HG03442 (cell line): ENCODE measurements around the gene RAB3IP.
"Not testable (repeated sequence)": the region's sequence is repeated elsewhere in the genome, so short reads cannot be mapped to it uniquely, and the experiment has no call there.

Experiments used
- ATAC-seq: cut with Tn5 transposase; IDR thresholded peaks from one replicate; pipeline ENCODE4 v1.9.1; 2021; ENCODE audit warnings: mild to moderate bottlenecking, moderate library complexity; ENCODE audit not compliant: unreplicated experiment

RAB3IP gene

DNA sequence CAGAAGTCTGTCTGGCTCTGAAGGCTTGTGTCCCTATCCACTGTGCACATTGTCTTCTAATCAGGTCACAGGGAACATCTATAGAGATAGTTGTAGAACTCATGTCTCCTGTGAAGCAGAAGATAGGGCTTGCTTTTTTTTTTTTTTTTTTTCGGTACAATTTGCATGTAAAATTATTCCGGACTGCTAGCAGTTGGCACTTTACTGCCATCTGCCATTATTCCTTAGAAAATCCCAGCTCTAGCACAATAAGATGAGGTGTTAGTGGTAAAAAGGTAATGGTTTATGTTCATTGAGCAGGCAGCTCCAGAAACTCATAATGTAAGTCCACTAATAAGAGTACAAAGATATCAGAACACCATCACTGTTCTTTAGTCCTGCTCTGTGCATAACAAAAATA, 95.0 kb downstream of the RAB3IP start:
- ATAC-seq = no peak

DNA sequence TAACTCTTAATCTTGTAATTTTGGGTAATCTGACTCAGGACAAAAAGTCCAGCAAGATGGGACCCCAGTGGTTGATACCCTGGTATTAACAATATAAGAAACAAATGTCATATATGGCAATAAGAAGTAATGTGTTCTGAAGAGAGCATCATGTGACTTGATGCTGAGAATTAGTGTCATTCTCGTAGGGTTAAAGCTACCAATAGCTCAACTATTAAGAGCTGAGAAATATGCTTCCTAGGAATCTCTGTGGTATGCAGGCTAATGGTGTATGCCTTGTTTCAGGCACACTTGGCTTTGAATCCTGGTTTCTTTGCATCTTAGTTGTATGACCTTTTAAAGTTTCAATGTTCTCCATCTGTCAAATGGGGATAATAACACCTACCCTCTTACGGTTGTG, 95.5 kb downstream of the RAB3IP start:
- no peak for ATAC-seq

DNA sequence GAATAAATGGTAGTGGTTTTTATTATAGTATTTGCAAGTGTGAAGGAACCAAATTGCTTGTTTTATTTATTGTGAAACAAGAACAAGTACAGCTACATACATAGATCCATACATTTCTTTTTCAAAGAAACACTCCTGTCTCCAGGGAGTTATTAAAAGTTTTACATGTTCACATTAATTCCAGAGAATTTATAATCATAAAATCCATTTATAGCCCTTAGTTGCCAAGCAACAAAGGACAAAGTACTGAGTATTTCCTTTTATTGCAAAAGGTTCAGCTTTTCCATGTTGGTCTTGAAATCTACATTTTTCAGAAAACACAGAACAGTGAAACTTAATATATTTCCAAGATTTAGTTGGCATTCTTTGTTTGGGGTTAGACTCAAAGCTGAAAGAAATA, 95.9 kb downstream of the RAB3IP start:
- ATAC-seq = no peak

DNA sequence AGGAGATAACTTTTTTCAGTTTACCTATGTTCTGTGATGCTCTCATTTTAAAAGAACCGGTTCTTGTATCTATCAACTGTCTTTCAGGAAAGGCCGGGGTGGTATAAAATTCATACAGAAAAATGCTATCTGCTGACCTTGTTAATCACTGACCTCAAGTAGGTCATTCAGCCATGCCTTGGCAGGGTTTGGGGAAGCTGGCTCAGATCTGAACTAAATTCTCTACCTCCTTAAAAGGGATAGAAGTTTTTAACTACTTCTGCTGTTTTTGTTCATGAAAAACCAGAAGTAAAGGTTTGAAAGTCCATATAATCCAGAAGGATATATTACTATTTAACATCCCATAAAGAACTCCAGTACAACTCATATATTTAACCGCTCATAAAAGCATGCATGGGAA, 96.4 kb downstream of the RAB3IP start:
- ATAC-seq = no peak

DNA sequence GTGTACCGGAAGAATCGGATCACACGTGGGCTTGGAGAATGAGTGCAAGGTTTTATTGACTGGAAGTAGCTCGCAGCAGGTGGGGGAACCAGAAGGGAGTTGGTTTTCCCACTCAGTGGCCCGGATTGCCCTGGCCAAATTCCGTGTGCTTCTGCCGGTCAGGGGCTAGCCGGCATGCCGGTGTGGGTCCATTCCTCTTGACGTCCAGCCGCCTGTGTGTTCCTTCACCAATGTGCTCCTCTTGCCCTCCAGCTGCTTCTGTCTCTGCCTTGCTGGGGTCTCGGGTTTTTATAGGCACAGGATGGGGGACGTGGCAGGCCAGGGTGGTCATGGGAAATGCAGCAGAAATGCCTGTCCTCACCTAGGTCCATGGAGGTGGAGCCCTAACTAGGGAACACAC, 97.4 kb downstream of the RAB3IP start:
- no peak for ATAC-seq

DNA sequence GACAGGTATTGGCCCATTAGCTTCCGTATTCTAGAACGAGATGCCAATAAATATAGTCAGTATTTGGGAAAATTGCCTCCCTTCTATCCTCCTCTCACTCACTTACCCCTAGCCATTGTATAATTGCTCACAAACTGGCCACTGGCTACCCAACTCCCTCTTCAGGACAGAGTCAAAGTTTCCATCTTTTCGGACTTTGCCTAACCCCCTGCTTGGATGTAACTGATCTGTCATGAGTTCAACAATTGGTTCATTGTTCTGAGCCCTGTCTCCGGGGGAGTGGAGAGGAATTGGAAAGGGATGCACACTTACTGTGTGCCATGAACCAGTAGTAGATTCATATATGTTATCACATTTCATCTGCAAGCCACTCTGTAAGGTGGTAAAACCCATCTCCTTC, 98.5 kb downstream of the RAB3IP start:
- no peak for ATAC-seq

DNA sequence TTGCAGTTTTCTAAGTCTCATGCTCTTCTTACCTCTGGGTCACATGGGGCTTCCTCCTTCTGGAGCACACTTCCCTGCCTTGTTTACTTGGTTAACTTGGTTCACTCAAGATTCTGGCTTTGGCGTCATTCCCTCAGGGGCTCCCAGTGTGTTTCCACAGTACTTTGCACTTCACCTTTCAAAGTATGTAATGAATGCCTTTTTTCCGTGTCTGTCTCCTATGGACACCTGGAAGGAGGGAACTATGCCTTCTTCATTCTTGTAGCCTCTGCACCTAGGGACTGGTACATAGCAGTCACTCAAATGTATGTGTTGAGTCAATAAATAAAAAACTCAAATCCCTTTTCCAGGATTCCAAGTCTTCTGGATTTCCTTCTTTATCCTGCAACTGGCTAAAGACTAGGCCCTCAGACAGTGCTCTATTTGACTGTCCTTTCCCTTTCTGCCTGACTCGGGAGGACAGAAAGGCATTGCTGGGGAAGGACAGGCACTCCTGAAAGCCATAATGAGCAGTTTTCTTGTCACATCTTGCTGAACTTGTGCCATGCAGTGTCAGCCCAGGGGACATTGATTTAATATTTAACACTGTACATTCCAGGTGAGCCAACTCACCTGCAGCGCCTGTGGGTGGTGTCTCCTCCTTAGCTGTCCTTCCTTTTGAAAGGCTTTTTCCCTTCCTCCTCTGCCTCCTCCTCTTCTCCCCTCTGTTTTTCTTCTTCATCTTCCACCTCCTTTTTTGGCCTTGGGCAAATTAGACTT, 99.2 kb downstream of the RAB3IP start:
- ATAC-seq = no peak

DNA sequence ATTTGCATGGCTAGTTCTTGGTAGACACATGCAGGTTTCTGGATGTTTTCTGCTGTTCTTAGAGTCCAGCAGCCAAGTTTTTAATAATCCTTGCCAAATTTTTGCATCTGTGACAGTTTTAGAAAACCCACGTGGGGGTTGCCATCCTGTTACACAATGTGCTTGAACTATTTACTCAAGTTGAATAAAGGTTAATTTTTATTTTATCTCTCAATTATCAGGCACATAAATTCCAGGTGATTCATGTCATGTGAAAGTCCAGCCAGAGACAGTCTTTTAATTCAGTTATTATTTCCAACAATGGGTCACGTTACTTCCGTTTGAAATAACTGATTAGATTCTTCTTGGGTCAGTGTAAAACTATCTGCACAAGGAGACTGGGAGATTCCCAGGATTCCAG, 102.1 kb downstream of the RAB3IP start:
- ATAC-seq = no peak

DNA sequence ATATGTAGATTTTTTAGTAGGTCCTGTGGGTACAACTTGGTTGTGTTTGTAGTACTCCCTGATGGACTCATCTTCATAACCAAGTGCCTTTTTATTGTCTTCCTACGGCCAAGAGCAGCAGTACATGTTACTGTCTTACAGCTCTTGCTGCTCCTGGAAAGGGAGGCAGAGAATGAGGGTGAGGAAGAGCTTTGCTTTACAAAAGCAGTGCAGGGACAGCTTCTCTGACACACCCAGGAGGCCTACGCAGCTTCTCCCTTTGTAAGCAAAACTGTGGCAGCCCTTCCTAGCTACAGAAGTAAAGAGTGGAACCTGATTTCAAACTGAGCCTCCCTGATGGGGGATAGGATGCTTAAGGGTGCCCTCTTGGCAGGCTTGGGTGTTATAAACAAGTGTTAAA, 104.9 kb downstream of the RAB3IP start:
- no peak for ATAC-seq

DNA sequence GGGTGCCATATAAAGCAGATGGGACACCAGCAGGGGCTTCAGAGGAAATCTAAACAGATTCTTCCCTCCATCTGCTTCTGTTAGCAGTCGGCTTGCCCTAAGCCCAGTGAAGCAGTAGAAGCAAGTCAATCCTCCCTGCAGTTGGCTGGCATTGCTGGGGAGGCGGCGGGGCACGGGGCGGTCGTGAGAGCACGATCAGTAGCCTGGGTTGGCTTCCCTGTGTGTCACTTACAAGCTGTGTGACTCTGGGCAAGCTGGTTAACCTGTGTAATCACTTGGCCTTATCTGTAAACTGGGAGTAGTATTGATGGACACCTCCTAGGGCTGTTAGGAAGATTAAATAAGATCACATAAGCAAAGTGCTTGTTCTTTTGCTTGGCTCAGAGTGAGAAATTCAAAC, 105.8 kb downstream of the RAB3IP start:
- ATAC-seq = no peak

DNA sequence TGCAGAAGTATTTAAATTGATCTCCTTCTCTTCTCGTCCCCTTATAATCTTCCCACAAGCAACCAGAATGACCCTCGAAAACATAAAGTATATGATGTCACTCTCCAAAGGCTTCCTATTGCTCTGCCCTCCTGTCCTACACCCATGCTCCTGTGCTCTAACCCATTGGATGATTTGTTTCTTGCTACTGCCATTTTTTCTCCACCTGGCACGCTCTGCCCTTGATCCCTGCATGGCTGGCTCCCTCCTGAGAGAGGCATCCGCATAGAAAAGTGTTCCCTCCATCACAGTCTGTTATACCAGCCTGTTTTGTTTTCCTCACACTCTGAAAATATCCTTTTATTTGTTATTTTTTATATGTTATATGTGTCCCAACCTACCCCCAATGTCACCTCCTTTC, 106.2 kb downstream of the RAB3IP start:
- ATAC-seq = no peak

DNA sequence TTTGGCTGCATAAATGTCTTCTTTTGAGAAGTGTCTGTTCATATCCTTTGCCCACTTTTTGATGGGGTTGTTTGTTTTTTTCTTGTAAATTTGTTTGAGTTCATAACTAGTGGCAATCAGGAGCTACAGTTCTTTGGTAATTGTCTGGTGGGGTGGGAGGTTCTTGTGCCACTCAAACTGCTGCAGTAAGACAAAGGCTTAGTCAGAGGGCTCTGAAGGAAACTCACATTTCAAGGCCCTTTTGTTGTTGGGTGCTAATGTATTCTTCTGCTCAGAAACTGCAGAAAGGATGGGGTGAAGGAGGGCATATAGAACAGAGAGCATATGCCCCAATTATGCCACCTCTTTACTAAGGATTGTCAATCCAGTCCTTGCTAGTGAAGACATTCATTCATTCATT, 108.3 kb downstream of the RAB3IP start:
- ATAC-seq = no peak

DNA sequence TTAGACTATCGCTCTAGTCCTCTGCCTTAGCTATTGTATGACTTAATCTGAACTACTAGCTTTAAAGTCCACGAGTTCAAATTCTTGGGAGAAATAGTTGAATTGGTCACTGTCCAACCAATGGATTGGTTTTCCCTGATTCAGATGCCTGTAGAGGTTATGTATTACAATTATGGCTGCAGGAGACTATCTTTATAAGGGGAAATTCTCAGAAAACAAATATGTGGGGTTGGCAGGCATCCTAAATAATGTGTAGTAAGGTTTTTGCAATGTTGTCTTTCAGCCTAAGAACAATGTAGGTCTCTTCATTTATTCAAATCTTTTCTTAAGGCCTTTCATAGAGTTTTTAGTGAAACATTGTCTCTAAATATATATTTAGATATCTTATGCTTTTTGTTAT, 113.3 kb downstream of the RAB3IP start:
- ATAC-seq = no peak

DNA sequence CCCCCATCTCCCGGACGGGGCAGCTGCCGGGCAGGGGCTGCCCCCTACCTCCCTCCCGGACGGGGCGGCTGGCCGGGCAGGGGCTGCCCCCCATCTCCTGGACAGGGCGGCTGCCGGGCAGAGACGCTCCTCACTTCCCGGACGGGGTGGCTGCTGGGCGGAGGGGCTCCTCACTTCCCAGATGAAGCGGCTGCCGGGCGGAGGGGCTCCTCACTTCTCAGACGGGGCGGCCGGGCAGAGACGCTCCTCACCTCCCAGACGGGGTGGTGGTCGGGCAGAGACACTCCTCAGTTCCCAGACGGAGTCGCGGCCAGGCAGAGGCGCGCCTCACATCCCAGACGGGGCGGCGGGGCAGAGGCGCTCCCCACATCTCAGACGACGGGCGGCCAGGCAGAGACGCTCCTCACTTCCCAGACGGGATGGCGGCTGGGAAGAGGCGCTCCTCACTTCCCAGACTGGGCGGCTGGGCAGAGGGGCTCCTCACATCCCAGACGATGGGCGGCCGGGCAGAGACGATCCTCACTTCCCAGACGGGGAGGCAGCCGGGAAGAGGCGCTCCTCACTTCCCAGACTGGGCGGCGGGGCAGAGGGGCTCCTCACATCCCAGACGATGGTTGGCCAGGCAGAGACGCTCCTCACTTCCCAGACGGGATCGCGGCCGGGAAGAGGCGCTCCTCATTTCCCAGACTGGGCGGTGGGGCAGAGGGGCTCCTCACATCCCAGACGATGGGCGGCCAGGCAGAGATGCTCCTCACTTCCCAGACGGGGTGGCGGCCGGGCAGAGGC, 114.7 kb downstream of the RAB3IP start:
- not testable (repeated sequence) for ATAC-seq

DNA sequence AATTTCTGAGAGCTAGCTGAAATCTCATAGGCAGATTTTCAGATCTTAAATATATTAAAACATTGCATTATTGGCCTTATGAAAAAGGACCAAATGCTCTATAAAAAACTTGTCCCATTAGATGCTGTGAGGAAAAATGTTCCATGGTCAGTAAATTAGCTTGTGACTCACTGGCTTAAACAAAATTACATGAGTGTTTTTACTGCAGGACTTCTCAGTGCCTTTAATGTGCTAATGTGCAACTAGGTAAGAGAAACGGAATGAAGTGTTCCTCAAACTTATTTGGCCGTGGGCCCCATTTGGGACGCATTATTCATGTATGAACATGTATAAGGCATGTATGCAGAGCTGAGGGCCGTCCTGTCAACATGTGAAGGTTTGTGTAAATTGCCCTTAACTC, 128.0 kb downstream of the RAB3IP start:
- no peak for ATAC-seq

DNA sequence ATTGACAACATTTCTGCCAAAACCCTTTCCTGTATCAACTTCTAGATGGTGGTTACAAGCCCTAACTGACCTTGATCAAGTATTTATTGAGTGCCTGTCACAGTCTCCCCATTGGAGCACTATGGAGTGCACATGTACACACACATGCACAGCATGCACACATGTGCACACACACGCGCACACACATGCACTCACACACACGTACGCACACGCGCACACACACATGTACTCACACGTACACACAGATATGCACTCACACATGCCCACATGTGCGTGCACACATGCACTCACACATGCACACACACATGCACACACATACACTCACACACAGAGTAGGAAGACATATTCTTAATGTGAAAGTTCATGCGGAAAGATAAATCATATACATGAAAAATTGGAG, 130.0 kb downstream of the RAB3IP start:
- ATAC-seq = no peak

DNA sequence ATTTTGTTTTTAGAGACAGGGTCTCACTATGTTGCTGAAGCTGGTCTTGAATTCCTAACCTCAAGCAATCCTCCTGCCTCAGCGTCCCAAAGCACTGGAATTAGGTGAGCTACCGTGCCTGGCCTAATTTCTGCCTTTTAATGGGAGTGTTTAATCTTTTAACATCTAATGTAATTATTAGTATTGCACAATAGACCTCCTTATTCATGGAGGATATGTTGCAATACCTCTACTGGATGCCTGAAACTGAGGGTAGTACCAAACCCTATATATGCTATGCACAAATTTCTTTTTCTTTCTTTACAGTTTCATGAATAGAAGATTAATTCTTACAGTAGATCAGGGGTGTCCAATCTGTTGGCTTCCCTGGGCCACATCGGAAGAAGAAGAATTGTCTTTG, 134.1 kb downstream of the RAB3IP start:
- no peak for ATAC-seq
